Mucosa of rectum (tissue), 2 donors: Measurements from ENCODE around the gene DDX20.
"Not testable (repeated sequence)": the region's sequence is repeated elsewhere in the genome, so short reads cannot be mapped to it uniquely, and the experiment has no call there.

Source experiments
- H3K27ac ChIP-seq, 2 donors: one replicate each; pipeline ENCODE4 v1.7.0; 2013; ENCODE audit warnings: inconsistent platforms in 2 of 2, low read depth in 2 of 2, low read length in 2 of 2
- H3K27me3 ChIP-seq, 2 donors: one replicate each; pipeline ENCODE4 v1.7.0; 2013; ENCODE audit warnings: low read length in 2 of 2; ENCODE audit not compliant: control insufficient read depth in 2 of 2, insufficient read depth in 2 of 2
- H3K36me3 ChIP-seq, 2 donors: one replicate each; pipeline ENCODE4 v1.7.0; 2013; ENCODE audit warnings: low read length in 2 of 2; ENCODE audit not compliant: control insufficient read depth in 2 of 2, insufficient read depth in 2 of 2
- H3K4me1 ChIP-seq, 2 donors: one replicate each; pipeline ENCODE4 v1.7.0; 2013; ENCODE audit warnings: low read length in 2 of 2, mild to moderate bottlenecking in 1 of 2; ENCODE audit not compliant: control insufficient read depth in 2 of 2, insufficient read depth in 2 of 2
- H3K4me3 ChIP-seq, 2 donors: one replicate each; pipeline ENCODE4 v1.7.0; 2013; ENCODE audit warnings: low read length in 2 of 2
- H3K9ac ChIP-seq, 2 donors: one replicate each; pipeline ENCODE4 v1.7.0; 2013; ENCODE audit warnings: low read length in 2 of 2, low read depth in 1 of 2, mild to moderate bottlenecking in 1 of 2
- H3K9me3 ChIP-seq, 2 donors: one replicate each; pipeline ENCODE4 v1.7.0; 2013; ENCODE audit warnings: low read length in 2 of 2; ENCODE audit not compliant: control insufficient read depth in 2 of 2
- donor health status: healthy.
- donor health status: Normal muscosa, but diverticular disease.

DDX20 gene

GRCh38 chr1:111784273-111784901 lies 28.7 kb downstream of the DDX20 start:
- Histone ChIP-seq H3K4me1 (no peaks in the 10 kb centered on the region), H3K9me3 (no peaks in the 10 kb centered on the region), H3K36me3 (no peaks in the 10 kb centered on the region), H3K27me3 (no peaks in the 10 kb centered on the region), H3K27ac (no peak overlapping the region), H3K4me3 (no peak overlapping the region), H3K9ac (no peak overlapping the region)

GRCh38 chr1:111786669-111787207 lies 31.0 kb downstream of the DDX20 start:
- H3K4me3 ChIP-seq: no peak overlapping the region
- no peak overlapping the region for H3K27ac ChIP-seq
- no peak overlapping the region for H3K9ac ChIP-seq
- no peaks in the 10 kb centered on the region for H3K36me3 ChIP-seq
- H3K27me3 ChIP-seq: no peaks in the 10 kb centered on the region
- H3K4me1 ChIP-seq: no peaks in the 10 kb centered on the region
- H3K9me3 ChIP-seq: no peaks in the 10 kb centered on the region

GRCh38 chr1:111789142-111789541 lies 33.4 kb downstream of the DDX20 start:
- Histone ChIP-seq H3K4me3 (no peak overlapping the region), H3K9ac (no peak overlapping the region), H3K27me3 (no peaks in the 10 kb centered on the region), H3K27ac (no peak overlapping the region), H3K36me3 (no peaks in the 10 kb centered on the region), H3K4me1 (no peaks in the 10 kb centered on the region), H3K9me3 (no peaks in the 10 kb centered on the region)

DNA sequence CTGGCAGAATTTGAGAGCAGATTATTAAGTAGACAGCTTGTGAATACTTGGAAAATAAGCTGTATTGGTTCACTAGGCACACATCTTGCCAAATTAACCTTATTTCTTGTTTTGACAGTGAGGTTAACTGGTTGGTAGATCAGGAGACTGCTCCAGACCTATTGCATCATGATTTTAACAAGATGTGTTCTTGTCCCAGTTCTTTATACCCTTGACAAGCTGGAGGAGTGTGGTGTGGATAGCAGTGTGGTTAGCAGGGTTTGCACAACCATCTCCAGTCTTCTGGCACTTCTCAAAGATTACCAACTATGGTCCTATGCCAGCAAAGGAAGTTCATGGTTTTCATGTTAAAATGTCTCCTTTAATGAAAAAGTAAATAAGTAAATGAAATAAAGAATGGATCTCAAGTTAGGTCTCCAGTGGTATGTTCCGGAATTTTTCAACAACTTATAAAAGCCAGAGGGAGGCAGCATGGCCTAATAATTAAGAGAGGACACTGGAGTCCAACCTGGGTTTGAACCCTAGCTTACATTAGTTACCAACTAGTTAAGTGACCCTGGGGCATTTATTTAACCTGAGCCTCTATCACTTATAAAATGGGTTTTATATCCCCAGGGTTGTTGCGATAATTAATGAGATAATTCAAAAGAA lies 34.1 kb downstream of the DDX20 start:
- H3K27me3 ChIP-seq: no peaks in the 10 kb centered on the region
- no peak overlapping the region for H3K27ac ChIP-seq
- no peaks in the 10 kb centered on the region for H3K4me1 ChIP-seq
- no peak overlapping the region for H3K4me3 ChIP-seq
- no peak overlapping the region for H3K9ac ChIP-seq
- H3K36me3 ChIP-seq: no peaks in the 10 kb centered on the region
- no peaks in the 10 kb centered on the region for H3K9me3 ChIP-seq

- Histone ChIP-seq H3K36me3 (no peaks in the 10 kb centered on the region), H3K27ac (no peak overlapping the region), H3K9ac (no peak overlapping the region), H3K4me3 (no peak overlapping the region), H3K4me1 (no peaks in the 10 kb centered on the region), H3K27me3 (no peaks in the 10 kb centered on the region), H3K9me3 (no peaks in the 10 kb centered on the region)
These were observed 36.1 kb downstream of the DDX20 start for GRCh38 chr1:111791776-111792175.

GRCh38 chr1:111792249-111792648 lies 36.5 kb downstream of the DDX20 start:
- Histone ChIP-seq H3K9me3 (no peaks in the 10 kb centered on the region), H3K27ac (no peak overlapping the region), H3K27me3 (no peaks in the 10 kb centered on the region), H3K4me1 (no peaks in the 10 kb centered on the region), H3K4me3 (no peak overlapping the region), H3K9ac (no peak overlapping the region), H3K36me3 (no peaks in the 10 kb centered on the region)

GRCh38 chr1:111793923-111794322 lies 38.2 kb downstream of the DDX20 start:
- H3K36me3 ChIP-seq: no peaks in the 10 kb centered on the region
- H3K4me3 ChIP-seq: no peak overlapping the region
- H3K9ac ChIP-seq: no peak overlapping the region
- H3K27ac ChIP-seq: no peak overlapping the region
- H3K9me3 ChIP-seq: no peaks in the 10 kb centered on the region
- no peaks in the 10 kb centered on the region for H3K4me1 ChIP-seq
- no peaks in the 10 kb centered on the region for H3K27me3 ChIP-seq

GRCh38 chr1:111795401-111795800 lies 39.7 kb downstream of the DDX20 start:
- no peak overlapping the region for H3K27ac ChIP-seq
- no peak overlapping the region for H3K9ac ChIP-seq
- no peaks in the 10 kb centered on the region for H3K36me3 ChIP-seq
- H3K4me1 ChIP-seq: no peaks in the 10 kb centered on the region
- no peaks in the 10 kb centered on the region for H3K9me3 ChIP-seq
- H3K4me3 ChIP-seq: no peak overlapping the region
- H3K27me3 ChIP-seq: no peaks in the 10 kb centered on the region

- H3K9me3 ChIP-seq: no peaks in the 10 kb centered on the region
- no peaks in the 10 kb centered on the region for H3K36me3 ChIP-seq
- no peak overlapping the region for H3K4me3 ChIP-seq
- no peak overlapping the region for H3K27ac ChIP-seq
- no peaks in the 10 kb centered on the region for H3K4me1 ChIP-seq
- no peaks in the 10 kb centered on the region for H3K27me3 ChIP-seq
- H3K9ac ChIP-seq: no peak overlapping the region
These were observed 42.9 kb downstream of the DDX20 start for GRCh38 chr1:111798580-111798979.

- H3K4me1 ChIP-seq, H3K36me3 ChIP-seq, H3K4me3 ChIP-seq, H3K27ac ChIP-seq, H3K27me3 ChIP-seq, H3K9me3 ChIP-seq, H3K9ac ChIP-seq: not testable (repeated sequence)
These were observed 44.0 kb downstream of the DDX20 start for GRCh38 chr1:111799722-111800121.
